H1 (cell line): Measurements from ENCODE around the gene GMPPA. TPM values are rescaled to one million over a fixed set of nuclear protein-coding genes. Genes with fewer than 3 reads are reported as not detected.
A peak's percentile ranks its signal among the peaks of the same experiment; 100 is the strongest.

Experiments
- CTCF ChIA-PET: fragments of 300-600 bp; sonication (Branson Sonifier 250); formaldehyde crosslinking; loops from one replicate; lab custom pipeline; 2021; ENCODE audit not compliant: partially characterized antibody; lab: Charles Lee
- POLR2A ChIA-PET: fragments of 300-600 bp; sonication (Branson Sonifier 250); formaldehyde crosslinking; loops from one replicate; lab custom pipeline; 2021; ENCODE audit warnings: inconsistent platforms; ENCODE audit not compliant: partially characterized antibody; lab: Charles Lee
- DNase-seq, 2 experiments: peaks; one replicate each; pipeline versions ENCODE4 v3.0.0 to v3.0.0-alpha.2; 2010 to 2022; ENCODE audit warnings: low spot score in 2 of 2, low read depth in 1 of 2, mixed read lengths in 1 of 2
- FAIRE-seq: peaks from 2 replicates; lab custom pipeline; 2011; peaks lifted over from hg19 to GRCh38; lab: Jason Lieb, UNC
- H2AFZ ChIP-seq: 2 replicates; pipeline ENCODE4 v1.8.1; 2012; ENCODE audit warnings: low read length, inconsistent platforms
- H2AK5ac ChIP-seq: 2 replicates; pipeline ENCODE4 v1.6.1; 2013; ENCODE audit warnings: low read depth, low read length
- H2BK120ac ChIP-seq: replicated peaks from 2 replicates; pipeline ENCODE3; 2013; ENCODE audit warnings: low read depth, low read length, inconsistent platforms
- H2BK12ac ChIP-seq: 2 replicates; pipeline ENCODE4 v1.6.1; 2013; ENCODE audit warnings: low read depth, low read length
- H2BK15ac ChIP-seq: 2 replicates; pipeline ENCODE4 v1.6.1; 2013; ENCODE audit warnings: low read length
- H2BK20ac ChIP-seq: 2 replicates; pipeline ENCODE4 v1.6.1; 2013; ENCODE audit warnings: low read length
- H2BK5ac ChIP-seq: 2 replicates; pipeline ENCODE4 v1.6.1; 2013; ENCODE audit warnings: low read depth, low read length
- H3K14ac ChIP-seq: 2 replicates; pipeline ENCODE4 v1.6.1; 2013; ENCODE audit warnings: inconsistent platforms; ENCODE audit not compliant: insufficient read length
- H3K18ac ChIP-seq: 2 replicates; pipeline ENCODE4 v1.6.1; 2013; ENCODE audit warnings: low read length; ENCODE audit errors: extremely low read depth
- H3K23ac ChIP-seq: 2 replicates; pipeline ENCODE4 v1.6.1; 2013; ENCODE audit warnings: inconsistent platforms; ENCODE audit not compliant: insufficient read length
- H3K23me2 ChIP-seq: 2 replicates; pipeline ENCODE4 v1.6.1; 2013; ENCODE audit warnings: low read depth, low read length
- H3K27ac ChIP-seq: 2 replicates; pipeline ENCODE4 v1.6.1; 2011; ENCODE audit warnings: low read depth, low read length, inconsistent platforms
- H3K27me3 ChIP-seq, 4 experiments: replicated peaks in 1 of 4; 1 replicate in 1 of 4; 2 replicates in 3 of 4; pipeline versions ENCODE4 v1.6.1 to v1.8.1; 2011 to 2013; ENCODE audit warnings: low read length in 3 of 4, mild to moderate bottlenecking in 3 of 4, inconsistent platforms in 2 of 4, mixed read lengths in 2 of 4, moderate library complexity in 1 of 4; ENCODE audit not compliant: control insufficient read depth in 3 of 4, insufficient read depth in 3 of 4; ENCODE audit errors: extremely low read depth in 1 of 4
- H3K36me3 ChIP-seq, 4 experiments: 2 replicates each; pipeline versions ENCODE4 v1.6.1 to v1.8.1; 2011 to 2013; ENCODE audit warnings: mild to moderate bottlenecking in 4 of 4, low read length in 3 of 4, moderate library complexity in 2 of 4, control low read depth in 1 of 4, inconsistent platforms in 1 of 4; ENCODE audit not compliant: insufficient read depth in 4 of 4, control insufficient read depth in 2 of 4
- H3K4ac ChIP-seq: replicated peaks from 2 replicates; pipeline ENCODE3; 2013; ENCODE audit warnings: low read length, low read depth, mixed read lengths, inconsistent platforms; ENCODE audit not compliant: insufficient read length
- H3K4me1 ChIP-seq, 4 experiments: replicated peaks in 1 of 4; 1 replicate in 1 of 4; 2 replicates in 3 of 4; pipeline versions ENCODE4 v1.6.1 to v1.8.1; 2011 to 2013; ENCODE audit warnings: low read length in 3 of 4, inconsistent platforms in 2 of 4, mixed read lengths in 1 of 4; ENCODE audit not compliant: insufficient read depth in 4 of 4, control insufficient read depth in 3 of 4
- H3K4me2 ChIP-seq, 2 experiments: 2 replicates each; pipeline versions ENCODE4 v1.6.1 to v1.8.1; 2011 to 2013; ENCODE audit warnings: low read depth in 2 of 2, low read length in 2 of 2, control low read depth in 1 of 2, inconsistent platforms in 1 of 2, mild to moderate bottlenecking in 1 of 2; ENCODE audit not compliant: insufficient read depth in 1 of 2
- H3K4me3 ChIP-seq, 4 experiments: fragments of 200-600, 300-600 bp in 1 of 4; sonication (generic), shearing (Covaris generic), sonication (Bioruptor Twin) in 1 of 4; 2 replicates each; pipeline versions ENCODE4 v1.5.1 to v1.8.1; 2011 to 2016; ENCODE audit warnings: low read length in 4 of 4, low read depth in 3 of 4, control low read depth in 2 of 4, inconsistent platforms in 2 of 4, mild to moderate bottlenecking in 2 of 4, mixed read lengths in 1 of 4, moderate library complexity in 1 of 4; ENCODE audit not compliant: insufficient read depth in 2 of 4; ENCODE audit errors: extremely low read depth in 1 of 4
- H3K56ac ChIP-seq: replicated peaks from 2 replicates; pipeline ENCODE3; 2013; ENCODE audit warnings: low read depth, mild to moderate bottlenecking, mixed read lengths, low read length, inconsistent platforms; ENCODE audit not compliant: insufficient read length
- H3K79me1 ChIP-seq: 2 replicates; pipeline ENCODE4 v1.6.1; 2013; ENCODE audit warnings: low read depth, low read length, control low read depth
- H3K79me2 ChIP-seq, 2 experiments: 2 replicates each; pipeline versions ENCODE4 v1.6.1 to v1.8.1; 2012 to 2013; ENCODE audit warnings: low read length in 2 of 2, mild to moderate bottlenecking in 2 of 2, inconsistent platforms in 1 of 2; ENCODE audit not compliant: insufficient read depth in 2 of 2, control insufficient read depth in 1 of 2
- H3K9ac ChIP-seq, 4 experiments: replicated peaks in 1 of 4; 1 replicate in 1 of 4; 2 replicates in 3 of 4; pipeline versions ENCODE4 v1.6.1 to v1.8.1; 2011 to 2013; ENCODE audit warnings: low read depth in 3 of 4, low read length in 3 of 4, control low read depth in 2 of 4, mild to moderate bottlenecking in 2 of 4, moderate library complexity in 2 of 4, inconsistent platforms in 1 of 4; ENCODE audit errors: extremely low read depth in 1 of 4
- H3K9me3 ChIP-seq, 2 experiments: 2 replicates each; pipeline versions ENCODE4 v1.6.1 to v1.8.1; 2012 to 2013; ENCODE audit warnings: mild to moderate bottlenecking in 2 of 2, moderate library complexity in 2 of 2, control low read depth in 1 of 2, inconsistent platforms in 1 of 2, low read depth in 1 of 2, low read length in 1 of 2, mixed read lengths in 1 of 2; ENCODE audit not compliant: insufficient read depth in 2 of 2
- H4K20me1 ChIP-seq, 2 experiments: replicated peaks in 1 of 2; 2 replicates each; pipeline versions ENCODE3 to v1.8.1; 2011 to 2013; ENCODE audit warnings: inconsistent platforms in 2 of 2, low read length in 2 of 2, mild to moderate bottlenecking in 1 of 2; ENCODE audit not compliant: insufficient read depth in 2 of 2, control insufficient read depth in 1 of 2
- H4K5ac ChIP-seq: 2 replicates; pipeline ENCODE4 v1.6.1; 2013; ENCODE audit warnings: low read length, low read depth, mixed read lengths, inconsistent platforms; ENCODE audit not compliant: insufficient read length
- H4K8ac ChIP-seq: 2 replicates; pipeline ENCODE4 v1.8.0; 2013; ENCODE audit warnings: mild to moderate bottlenecking, moderate library complexity, low read length, inconsistent platforms; ENCODE audit not compliant: insufficient read depth; ENCODE audit errors: extremely low read depth
- H4K91ac ChIP-seq: replicated peaks from 2 replicates; pipeline ENCODE3; 2013; ENCODE audit warnings: low read length, mixed read lengths, inconsistent platforms; ENCODE audit not compliant: insufficient read length
- ATF2 ChIP-seq: IDR thresholded peaks from 2 replicates; pipeline ENCODE4 v1.6.1; 2012; ENCODE audit warnings: low read length, inconsistent platforms
- CHD1 ChIP-seq: IDR thresholded peaks from 2 replicates; pipeline ENCODE4 v1.6.1; 2012; ENCODE audit warnings: low read depth, low read length, improper control_type of control experiment
- HDAC6 ChIP-seq: IDR thresholded peaks from one replicate; pipeline ENCODE4 v1.7.1; 2012; ENCODE audit warnings: low read depth, mild to moderate bottlenecking, inconsistent platforms, low read length, moderate library complexity
- POU5F1 ChIP-seq: IDR thresholded peaks from 2 replicates; pipeline ENCODE4 v1.6.1; 2011; ENCODE audit warnings: low read depth, mild to moderate bottlenecking, low read length, moderate library complexity
- SP1 ChIP-seq: IDR thresholded peaks from 2 replicates; pipeline ENCODE4 v1.6.1; 2011; ENCODE audit warnings: low read depth, low read length
- TCF12 ChIP-seq: IDR thresholded peaks from 2 replicates; pipeline ENCODE4 v1.6.1; 2011; ENCODE audit warnings: low read depth, mild to moderate bottlenecking, low read length
- USF2 ChIP-seq: IDR thresholded peaks from 2 replicates; pipeline ENCODE4 v1.6.1; 2011; ENCODE audit warnings: low read length, improper control_type of control experiment
- WGBS, 2 experiments: shearing (Covaris generic) in 1 of 2; methylation state at CpG; one replicate each; pipeline versions ENCODE4 v1.1.6 to v1.1.7; 2013 to 2015; ENCODE audit warnings: low lambda C conversion rate in 2 of 2, mixed read lengths in 2 of 2, inconsistent platforms in 1 of 2, low coverage in 1 of 2, missing lambda C conversion rate in 1 of 2; ENCODE audit not compliant: insufficient replicate concordance in 2 of 2, insufficient coverage in 1 of 2, insufficient read length in 1 of 2; ENCODE audit errors: extremely low coverage in 1 of 2, missing lambda C conversion rate in 1 of 2; 5-methylcytosine and 5-hydroxymethylcytosine counted together
- polyA plus RNA-seq, 7 experiments: library from polyadenylated mRNA; depleted of rRNA in 3 of 7; stranded (reverse) in 5 of 7; unstranded in 2 of 7; fragments of >200 nt in 5 of 7; fragments of 200-250 nt in 2 of 7; gene quantifications; 1 replicate in 5 of 7; 2 replicates in 1 of 7; 4 replicates in 1 of 7; pipeline versions ENCODE4 v1.2.1 to v1.2.3, GENCODE V29; 2011 to 2013; ENCODE audit warnings: missing spikeins in 2 of 7, mixed read lengths in 2 of 7
- total RNA-seq: library from RNA; stranded (reverse); fragmentation: NEBNext Ultra II Directional; extraction: Animal tissue kit (Norgen Biotek cat#: 25700); gene quantifications from 2 replicates; pipeline ENCODE4 v1.2.1, GENCODE V29; 2021

GMPPA gene
- total and polyA plus RNA-seq, 2 of the 8 experiments (the other 6 are each of a cell fraction or from before 2014, with no cell fraction given) = 34.3 to 98.8 TPM

GRCh38 chr2:219505585-219505984, 6.9 kb downstream of the GMPPA start:
- FAIRE-seq = no peak
- WGBS, 2 experiments = 88% methylated on average over 6 of the region's 9 CpGs; no CpG with 5 or more reads in 1 of the 2 experiments
- Histone ChIP-seq H3K79me2 (no peaks in the 10 kb centered on the region), H2BK12ac (peak overlapping the region; percentile 95; the same call in 1 of the 2 replicates), H3K23me2 (peaks cover 6% of the 10 kb centered on the region), H3K27me3 (0 out of 7 replicates have a peak, but pooled peaks cover 0 to 3% (median 0%) of the 10 kb centered on the region in 4 experiments), H3K4me1 (peaks cover 4 to 45% (median 35%) of the 10 kb centered on the region in 4 experiments), H3K23ac (no peak overlapping the region), H3K27ac (no peak overlapping the region), H4K8ac (no peak overlapping the region), H3K14ac (no peak overlapping the region), H2AK5ac (0 out of 2 replicates have a peak overlapping the region, but pooled peaks have one; percentile 76), H3K36me3 (peaks cover 0 to 7% (median 0%) of the 10 kb centered on the region in 4 experiments; a peak in 2 of 8 replicates), H3K4ac (no peak overlapping the region), H2AFZ (no peak overlapping the region), H3K4me2 (no peak overlapping the region), H4K5ac (no peak overlapping the region), H3K9ac (no peak overlapping the region), H4K91ac (peak overlapping the region; percentile 39), H3K56ac (no peak overlapping the region), H2BK5ac (peak overlapping the region; percentile 99; the same call in 1 of the 2 replicates), H2BK15ac (no peak overlapping the region; the same call in 1 of the 2 replicates), H4K20me1 (no peaks in the 10 kb centered on the region), H3K9me3 (no peaks in the 10 kb centered on the region), H2BK20ac (peak overlapping the region; percentile 83; the same call in 1 of the 2 replicates), H3K4me3 (no peak overlapping the region), H2BK120ac (no peak overlapping the region), H3K79me1 (no peaks in the 10 kb centered on the region; the same call in 1 of the 2 replicates), H3K18ac (peak overlapping the region; percentile 93; the same call in 1 of the 2 replicates)
- ChIA-PET CTCF (interaction anchor here (4.8 to 113.1 kb wide), 4 partner anchors 19 to 102 kb away, joined by 40 to 7248 read pairs (median 188); partner anchors contain the start of genes DES, GMPPA and SPEG), POLR2A (interaction anchor here (0.6 to 11.0 kb wide), 6 partner anchors 14 to 70 kb away, joined by 3 to 216 read pairs (median 4); partner anchors contain the start of genes GMPPA and SPEG)
- TF ChIP-seq USF2 = no peak
- no peak for TF ChIP-seq SP1
- TF ChIP-seq TCF12 = no peak
- TF ChIP-seq HDAC6 = no peak
- TF ChIP-seq CHD1 = no peak
- TF ChIP-seq ATF2 = no peak
- no peak for TF ChIP-seq POU5F1
- no peak for DNase-seq
